HG02678 (cell line): ENCODE data around the gene ACTR6.
"Not testable (repeated sequence)": the region's sequence is repeated elsewhere in the genome, so short reads cannot be mapped to it uniquely, and the experiment has no call there.

Source experiments
- ATAC-seq: cut with Tn5 transposase; IDR thresholded peaks from one replicate; pipeline ENCODE4 v1.9.1; 2021; ENCODE audit warnings: mild to moderate bottlenecking, moderate library complexity; ENCODE audit not compliant: unreplicated experiment

Gene ACTR6

DNA sequence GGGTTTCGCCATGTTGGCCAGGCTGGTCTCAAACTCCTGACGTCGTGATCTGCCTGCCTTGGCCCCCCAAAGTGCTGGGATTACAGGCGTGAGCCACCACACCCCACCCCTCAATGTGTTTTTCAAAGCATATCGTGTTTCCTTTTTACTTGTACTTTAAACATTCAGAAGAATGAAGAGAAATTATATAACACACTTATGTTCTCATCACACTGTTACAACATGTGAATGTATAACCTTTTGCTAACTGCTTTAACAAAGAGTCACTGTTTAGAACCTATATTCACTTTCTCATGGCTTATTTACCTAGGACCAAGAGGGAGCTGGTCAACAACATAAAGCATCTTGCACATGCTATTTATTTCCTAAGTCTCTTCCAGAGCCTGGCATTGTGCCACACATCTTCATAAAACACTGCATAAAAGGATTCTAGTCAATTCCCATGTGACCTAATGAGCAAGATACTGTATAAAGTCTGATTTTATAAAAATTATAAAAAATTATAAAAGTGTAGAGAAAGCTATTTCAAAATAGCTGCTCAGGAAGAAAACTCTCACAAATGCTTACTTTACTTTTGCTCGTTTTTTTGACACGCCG is 16.0 kb upstream of the ACTR6 start:
- ATAC-seq: no peak

DNA sequence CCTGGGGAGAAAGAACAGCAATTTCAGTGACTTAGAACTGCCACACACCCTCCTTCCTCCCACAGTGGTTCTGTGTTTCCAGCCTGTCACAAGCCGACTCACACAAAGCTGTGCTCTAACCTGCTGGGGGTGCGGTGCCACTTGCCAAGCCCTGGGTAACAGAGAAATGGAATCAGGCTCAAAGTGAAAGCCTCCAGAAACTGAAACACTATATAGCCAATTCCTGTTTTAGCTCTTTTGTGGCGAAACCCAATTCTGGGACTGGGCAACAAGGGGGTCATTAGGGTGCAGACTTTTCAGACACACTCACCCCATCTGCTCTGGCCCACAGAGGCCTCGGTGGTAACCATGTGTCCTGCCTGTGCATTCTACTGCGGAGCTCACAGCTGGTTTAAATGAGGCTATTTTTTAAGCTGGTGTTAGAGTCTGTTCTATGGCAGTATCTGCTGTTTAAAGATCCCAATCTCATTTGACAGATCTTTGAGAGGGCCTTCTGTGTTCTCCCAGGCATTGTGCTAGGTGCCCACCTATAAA is 15.2 kb upstream of the ACTR6 start:
- ATAC-seq: peak; percentile 83

DNA sequence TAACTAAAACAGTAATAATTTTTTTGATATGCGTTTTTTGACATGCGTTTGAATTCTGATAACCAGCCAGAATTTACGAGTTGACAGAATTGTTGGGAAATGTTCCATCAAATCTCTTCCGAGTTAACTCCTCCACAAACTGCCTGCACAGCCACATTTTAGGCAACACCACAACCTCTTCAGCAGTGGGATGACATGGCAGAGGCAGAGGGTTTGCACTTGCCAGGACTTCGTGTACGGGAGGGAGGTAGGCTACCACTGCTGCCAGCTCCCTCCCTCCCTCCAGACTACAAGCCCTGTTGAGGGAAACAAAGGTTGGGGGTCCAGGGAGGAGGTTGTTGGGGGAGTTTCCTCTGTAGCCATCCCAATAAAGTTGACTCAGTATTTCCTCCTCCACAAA is 14.5 kb upstream of the ACTR6 start:
- no peak for ATAC-seq

GRCh38 chr12:100187068-100187467 is 13.5 kb upstream of the ACTR6 start:
- ATAC-seq: no peak

GRCh38 chr12:100187857-100188519 is 12.6 kb upstream of the ACTR6 start:
- no peak for ATAC-seq

GRCh38 chr12:100188888-100189635 is 11.6 kb upstream of the ACTR6 start:
- not testable (repeated sequence) for ATAC-seq

GRCh38 chr12:100189636-100190394 is 10.8 kb upstream of the ACTR6 start:
- ATAC-seq: no peak

DNA sequence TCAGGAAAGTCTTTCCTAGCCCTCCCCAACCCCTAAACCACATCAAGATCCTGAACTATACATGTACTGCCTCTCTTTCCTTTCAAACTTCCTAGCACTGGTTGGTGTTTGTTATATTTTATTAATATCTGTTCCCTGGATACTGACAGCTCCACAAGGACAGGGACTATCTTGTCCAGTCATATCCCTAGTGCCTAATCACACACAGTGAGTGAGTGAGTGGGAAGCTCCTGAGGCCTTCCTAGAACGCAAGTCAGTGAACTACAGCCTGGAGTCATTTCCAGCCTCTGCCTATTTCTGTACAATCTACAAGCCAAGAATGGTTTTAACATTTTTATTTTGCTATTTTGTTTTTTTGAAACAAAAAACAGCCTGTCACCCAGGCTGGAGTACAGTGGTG is 7.5 kb upstream of the ACTR6 start:
- no peak for ATAC-seq

DNA sequence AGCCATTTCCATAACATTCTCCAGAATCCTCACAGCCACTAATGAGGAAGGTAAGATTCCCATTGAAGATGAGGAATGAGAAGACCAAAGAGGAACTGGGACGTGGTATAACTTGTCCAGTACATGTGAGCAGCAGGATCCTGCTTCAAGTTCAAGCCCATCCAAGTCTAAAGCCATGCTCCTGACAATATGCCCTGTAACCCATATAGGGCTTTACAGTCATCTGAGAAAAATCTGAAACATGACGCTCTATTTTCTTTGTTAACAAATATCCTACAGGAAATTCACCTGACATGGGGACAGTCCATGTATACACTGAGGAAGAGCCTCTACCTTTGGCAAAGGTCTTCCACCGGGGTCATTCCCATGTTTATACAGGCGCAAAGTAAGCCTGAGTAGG is 3.1 kb upstream of the ACTR6 start:
- no peak for ATAC-seq

DNA sequence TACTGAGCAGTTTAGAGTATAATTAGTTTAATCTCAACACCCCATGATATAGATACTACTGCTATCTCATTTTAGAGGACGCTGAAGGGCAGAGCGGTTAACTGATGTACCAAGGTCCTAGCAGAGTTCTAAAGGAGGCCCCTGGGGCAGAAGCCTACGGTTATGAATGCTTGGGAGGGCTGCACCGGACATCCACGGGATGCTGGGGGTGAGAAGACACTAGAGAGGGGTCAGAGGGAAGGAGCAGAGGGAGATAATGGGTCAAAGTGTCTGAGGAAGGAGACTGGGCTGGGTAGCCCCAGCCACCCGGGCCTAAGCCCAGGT is 1.6 kb upstream of the ACTR6 start:
- no peak for ATAC-seq

- peak; percentile 80 for ATAC-seq
These were observed 1.1 kb upstream of the ACTR6 start for GRCh38 chr12:100199347-100200149.

- ATAC-seq: no peak
These were observed 1.2 kb downstream of the ACTR6 start for GRCh38 chr12:100201604-100202423.

- ATAC-seq: no peak
These were observed 6.7 kb downstream of the ACTR6 start for GRCh38 chr12:100207311-100207710.

GRCh38 chr12:100208834-100209233 is 8.2 kb downstream of the ACTR6 start:
- ATAC-seq: no peak

GRCh38 chr12:100211698-100212097 is 11.1 kb downstream of the ACTR6 start:
- no peak for ATAC-seq

- no peak for ATAC-seq
These were observed 12.6 kb downstream of the ACTR6 start for GRCh38 chr12:100213016-100213891.

- ATAC-seq: no peak
These were observed 13.9 kb downstream of the ACTR6 start for GRCh38 chr12:100214518-100214917.

DNA sequence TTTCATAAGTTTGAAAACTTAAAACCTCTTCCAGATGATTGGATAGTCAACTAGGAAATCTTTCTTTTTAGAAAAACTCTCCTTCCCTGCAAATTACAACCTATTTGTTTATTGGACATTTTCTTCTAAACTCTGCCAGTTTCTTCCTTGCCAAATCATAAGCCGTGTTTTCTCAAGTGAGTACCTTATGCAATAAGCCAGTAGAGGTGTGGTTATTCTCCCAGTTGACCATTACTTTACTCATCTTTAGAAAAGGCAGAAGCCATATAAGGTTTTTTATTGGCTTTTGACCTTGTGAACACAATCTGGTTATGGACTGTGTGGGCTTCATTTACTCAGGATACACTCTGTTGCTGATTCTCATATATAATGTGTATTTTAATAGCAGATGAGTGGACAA is 14.6 kb downstream of the ACTR6 start:
- ATAC-seq: no peak

DNA sequence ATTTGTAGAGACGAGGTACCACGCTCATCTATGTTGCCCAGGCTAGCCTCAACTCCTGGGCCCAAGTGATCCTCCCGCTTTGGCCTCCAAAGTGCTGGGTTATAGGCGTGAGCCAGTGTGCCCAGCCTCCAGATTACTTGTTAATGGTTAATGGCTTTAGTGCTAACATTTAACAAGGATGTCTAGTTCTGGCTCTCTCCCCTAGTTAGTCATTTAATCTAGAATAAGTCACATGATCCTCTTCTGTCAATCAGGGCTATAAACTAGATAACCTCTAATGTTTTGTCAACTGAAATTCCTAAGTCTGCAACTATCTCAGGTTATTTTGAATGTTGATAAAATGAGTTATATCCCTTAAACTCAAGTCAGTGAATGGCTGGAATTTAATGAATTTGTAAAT is 15.7 kb downstream of the ACTR6 start:
- no peak for ATAC-seq
